NCI-H2196 treated with DMSO at 0.1 percent for 48 hours (cell line): Measurements from ENCODE around the gene NSUN2.
"Not testable (repeated sequence)": the region's sequence is repeated elsewhere in the genome, so short reads cannot be mapped to it uniquely, and the experiment has no call there.

Experiments
- DNase-seq: peaks from one replicate; lab custom pipeline; 2025; ENCODE audit not compliant: unreplicated experiment; lab: John Stamatoyannopoulos, UW

NSUN2 gene

GRCh38 chr5:6632888-6633468, at the start of gene NSUN2, which contains the start of gene SRD5A1:
Gene NSUN2 (minus strand): TSS chr5:6633044. CDS start chr5:6632979, 65 bp downstream.
Gene SRD5A1 (plus strand): TSS chr5:6633440. CDS start chr5:6633577, 137 bp downstream.
- DNase-seq, result peak; percentile 79

DNA sequence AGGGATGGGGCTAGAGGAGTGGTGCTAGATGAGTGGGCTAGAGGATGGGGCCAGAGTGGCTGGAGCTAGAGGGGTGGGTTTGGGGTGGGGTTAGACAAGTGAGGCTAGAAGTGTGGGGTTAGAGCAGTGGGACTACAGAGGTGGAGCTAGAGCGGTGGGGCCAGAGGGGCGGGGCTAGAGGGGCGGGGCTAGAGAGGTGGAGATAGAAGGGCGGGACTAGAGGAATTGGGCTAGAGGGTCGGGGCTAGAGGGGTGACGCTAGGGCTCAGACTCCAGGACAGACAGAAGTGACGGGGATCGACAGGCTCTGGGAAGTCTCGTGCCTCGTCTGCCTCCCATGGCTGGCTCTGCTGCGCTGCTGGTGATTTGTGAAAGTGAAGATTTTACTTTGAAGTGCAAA, 49.4 kb upstream of the NSUN2 start:
- no peak for DNase-seq

DNA sequence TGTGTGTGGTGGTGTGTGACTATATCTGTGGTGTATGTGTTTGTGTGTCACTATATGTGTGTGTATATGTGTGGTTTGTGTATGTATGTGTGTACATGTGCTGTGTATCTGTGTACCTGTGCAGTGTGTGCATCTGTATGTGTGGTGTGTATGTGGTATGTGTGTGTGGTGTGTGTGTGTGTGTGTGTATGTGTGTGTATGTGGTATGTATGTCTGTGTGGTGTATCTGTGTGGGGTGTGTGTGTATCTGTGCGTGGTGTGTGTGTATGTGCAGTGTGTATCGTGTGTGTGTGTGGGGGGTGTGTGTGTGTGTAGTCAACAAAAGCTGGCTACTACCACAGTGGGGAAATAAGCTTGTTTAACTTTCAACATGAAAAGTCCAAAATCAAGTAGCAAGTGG, 48.8 kb upstream of the NSUN2 start:
- DNase-seq, result no peak

DNA sequence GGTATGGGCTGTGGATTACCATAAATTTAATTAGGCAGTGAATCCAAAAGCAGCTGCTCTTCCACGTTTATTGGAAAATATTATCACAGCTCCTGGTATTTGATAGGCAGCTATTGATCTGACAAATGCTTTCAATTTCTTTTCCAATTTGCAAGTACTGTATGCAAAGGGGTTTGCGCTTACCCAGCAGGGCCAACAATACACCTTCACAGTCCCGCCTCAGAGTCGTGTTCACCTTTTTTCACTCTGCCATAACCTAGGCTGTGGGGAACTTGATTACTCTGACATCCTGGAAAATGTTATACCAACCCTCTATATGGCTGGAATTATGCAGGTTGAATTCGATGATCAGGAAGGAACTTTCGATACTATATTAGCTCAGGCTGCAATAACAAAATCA, 48.1 kb upstream of the NSUN2 start:
- DNase-seq, result no peak

GRCh38 chr5:6678385-6678784, 45.5 kb upstream of the NSUN2 start:
- no peak for DNase-seq

DNA sequence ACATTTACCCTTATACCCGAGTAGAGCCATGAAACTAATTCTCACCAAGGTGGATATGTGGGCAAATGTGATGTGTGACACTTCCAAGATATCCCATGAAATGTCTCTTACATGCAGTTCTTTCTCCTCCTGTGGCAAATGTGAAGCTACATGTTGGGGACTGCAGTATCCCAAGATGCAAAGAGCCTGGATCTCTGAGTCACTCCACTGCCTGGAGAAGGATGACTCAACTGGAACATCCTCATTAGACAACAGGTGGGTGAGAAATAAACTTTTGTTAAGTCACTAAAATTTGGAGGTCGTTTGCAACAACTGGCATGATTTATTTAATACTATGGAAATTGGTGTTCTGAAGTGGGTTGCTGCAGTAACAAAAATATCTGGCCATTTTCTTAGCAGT, 43.9 kb upstream of the NSUN2 start:
- no peak for DNase-seq

- no peak for DNase-seq
Observed at GRCh38 chr5:6675784-6676491, 43.1 kb upstream of the NSUN2 start.

- no peak for DNase-seq
Observed at GRCh38 chr5:6674886-6675285, 42.0 kb upstream of the NSUN2 start.

GRCh38 chr5:6674421-6674820, 41.6 kb upstream of the NSUN2 start:
- peak; percentile 11 for DNase-seq

GRCh38 chr5:6673963-6674362, 41.1 kb upstream of the NSUN2 start:
- DNase-seq, result no peak

GRCh38 chr5:6673031-6673430, 40.2 kb upstream of the NSUN2 start:
- no peak for DNase-seq

DNA sequence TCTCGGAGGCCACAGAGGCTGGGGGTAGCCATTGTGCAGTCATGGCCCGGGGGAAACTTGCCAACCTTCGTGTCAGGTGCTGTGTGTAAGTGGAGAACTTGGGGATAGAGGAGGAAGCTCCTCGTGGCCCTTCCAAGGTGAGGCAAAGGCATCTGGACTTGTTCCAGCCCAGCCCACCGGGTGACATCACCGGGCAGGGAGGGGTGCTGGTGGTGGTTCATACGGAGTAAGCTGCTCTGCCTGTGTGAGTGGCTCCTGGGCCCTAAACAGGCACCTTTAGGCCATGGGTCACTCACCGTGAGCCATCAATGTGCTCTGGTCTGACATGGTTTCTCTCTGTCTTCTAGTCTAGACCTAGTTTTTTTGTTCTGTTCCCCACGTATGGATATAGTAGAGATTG, 35.9 kb upstream of the NSUN2 start:
- DNase-seq, result not testable (repeated sequence)

GRCh38 chr5:6667648-6668047, 34.8 kb upstream of the NSUN2 start:
- no peak for DNase-seq

- no peak for DNase-seq
Observed at GRCh38 chr5:6666762-6667161, 33.9 kb upstream of the NSUN2 start.

GRCh38 chr5:6660688-6661087, 27.8 kb upstream of the NSUN2 start:
- DNase-seq, result no peak

- no peak for DNase-seq
Observed at GRCh38 chr5:6659941-6660684, 27.3 kb upstream of the NSUN2 start.

GRCh38 chr5:6656680-6657079, 23.8 kb upstream of the NSUN2 start:
- DNase-seq, result no peak

DNA sequence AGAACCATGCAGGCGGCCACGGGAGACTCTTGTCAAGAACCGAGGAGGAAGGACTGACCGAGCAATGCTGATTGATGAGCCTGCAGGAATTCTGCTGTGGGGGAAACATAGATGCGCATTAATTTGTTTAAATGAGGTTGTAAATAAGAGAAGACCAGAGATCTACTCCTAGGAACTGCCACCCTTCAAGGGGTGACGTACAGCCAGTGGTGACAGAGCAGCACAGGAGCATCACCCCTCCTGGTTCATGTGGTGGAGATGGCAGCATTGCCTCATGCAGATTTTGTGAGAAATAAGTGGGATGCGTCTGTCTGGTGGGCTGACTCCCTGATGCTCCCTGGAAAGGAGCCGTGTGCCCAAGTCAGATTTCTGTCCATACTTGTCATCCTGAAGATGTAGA, 22.6 kb upstream of the NSUN2 start:
- no peak for DNase-seq

DNA sequence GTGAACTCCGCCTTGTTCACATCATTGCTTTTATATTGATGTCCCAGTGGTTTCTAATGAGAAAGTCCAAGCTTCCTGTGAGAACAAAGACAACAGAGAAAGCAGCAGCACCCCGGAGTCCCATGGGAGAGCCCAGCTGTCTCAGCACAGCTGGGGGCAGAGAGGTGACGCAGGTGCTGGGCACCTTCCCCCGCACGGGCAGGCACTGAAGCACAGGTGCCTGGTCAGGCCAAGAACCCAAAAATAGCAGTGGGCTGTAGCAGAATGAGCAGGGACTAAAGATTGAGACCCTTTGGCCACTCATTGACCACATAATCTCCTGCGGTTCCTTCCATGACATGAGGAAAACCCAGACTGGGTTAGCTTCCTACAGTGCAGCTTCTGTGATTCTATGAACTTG, 19.2 kb upstream of the NSUN2 start:
- peak; percentile 43 for DNase-seq

DNA sequence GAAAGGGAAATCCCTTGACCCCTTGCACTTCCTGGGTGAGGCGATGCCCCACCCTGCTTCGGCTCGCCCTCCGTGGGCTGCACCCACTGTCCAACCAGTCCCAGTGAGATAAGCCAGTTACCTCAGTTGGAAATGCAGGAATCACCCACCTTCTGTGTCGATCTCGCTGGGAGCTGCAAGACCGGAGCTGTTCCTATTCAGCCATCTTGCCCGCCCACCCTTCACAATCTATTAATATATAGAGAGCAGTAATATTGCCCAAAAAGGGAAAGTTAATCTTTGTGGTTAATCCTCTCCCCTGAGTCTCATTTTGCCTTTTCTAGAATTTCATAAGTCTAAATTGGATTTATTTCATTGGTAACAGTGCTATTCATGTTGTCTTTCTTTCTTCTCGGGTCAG, 16.8 kb upstream of the NSUN2 start:
- DNase-seq, result no peak

DNA sequence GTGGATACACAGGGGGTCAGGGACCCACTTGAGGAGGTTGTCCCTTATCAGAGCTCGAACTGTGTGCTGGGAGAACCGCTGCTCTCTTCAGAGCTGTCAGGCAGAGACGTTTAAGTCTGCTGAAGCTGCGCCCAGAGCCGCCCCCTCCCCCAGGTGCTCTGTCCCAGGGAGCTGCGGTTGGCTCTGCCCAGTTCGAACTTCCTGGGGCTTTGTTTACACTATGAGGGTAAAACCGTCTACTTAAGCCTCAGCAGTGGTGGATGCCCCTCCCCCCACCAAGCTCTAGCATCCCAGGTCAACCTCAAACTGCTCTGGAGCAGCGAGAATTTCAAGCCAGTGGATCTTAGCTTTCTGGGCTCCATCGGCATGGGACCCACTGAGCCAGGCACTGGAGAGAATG, 16.3 kb upstream of the NSUN2 start:
- DNase-seq, result no peak
